ENCODE measurements around the gene NT5DC3. TPM values are rescaled to one million over a fixed set of nuclear protein-coding genes. Genes with fewer than 3 reads are reported as not detected.

The NT5DC3 gene
- total and polyA plus RNA-seq, 9 of the 15 experiments (the other 6 are each of a cell fraction or from before 2014, with no cell fraction given): 6.3 to 33.5 (median 24.5) TPM

DNA sequence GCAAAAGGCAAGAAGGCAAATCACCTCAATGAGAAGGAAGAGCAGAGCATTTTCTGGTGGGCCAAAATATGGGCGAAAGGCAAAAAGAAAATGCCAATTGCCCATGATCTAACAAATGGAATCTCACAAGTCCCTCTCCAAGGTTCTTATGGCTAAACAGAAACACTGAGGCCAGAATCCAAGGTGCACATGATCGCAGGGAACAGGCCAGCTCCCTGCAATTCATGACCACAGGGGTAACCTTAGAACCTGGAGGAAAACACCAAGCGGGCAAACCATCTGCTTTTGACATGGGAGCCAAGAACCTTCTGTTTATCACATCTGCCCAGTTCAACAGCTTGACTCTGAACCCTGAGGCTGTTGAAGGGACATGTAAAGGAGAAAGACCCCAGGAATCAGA, 60.0 kb downstream of the NT5DC3 start:
- intact Hi-C loops (cut with micrococcal nuclease): no loop called here
- WGBS (ENCODE audit: insufficient coverage, low coverage, missing lambda C conversion rate): 97% methylated on average over 3 of the region's 3 CpGs
- BruUV-seq (replicated peaks): no TSS peak

More for the DNA sequence above, 60.0 kb downstream of the NT5DC3 start:
- H2AFZ ChIP-seq (ENCODE audit: low read depth, low read length): no peak overlapping the region
- no peak for TF ChIP-seq VEZF1 (CRISPR knock-in tag; IDR thresholded peaks at IDR 0.05)
- TF ChIP-seq E2F5 (CRISPR knock-in tag; IDR thresholded peaks at IDR 0.05): no peak
- no peak for TF ChIP-seq ZKSCAN1 (IDR thresholded peaks at IDR 0.05; ENCODE audit: low read depth, low read length)
- no peak for TF ChIP-seq TAF15 (IDR thresholded peaks at IDR 0.05; ENCODE audit: low read depth, low read length)
- no peak for TF ChIP-seq RBM25 (IDR thresholded peaks at IDR 0.05; ENCODE audit: low read depth, low read length, severe bottlenecking)
- no peak for TF ChIP-seq CREM (IDR thresholded peaks at IDR 0.05; ENCODE audit: low read depth)
- TF ChIP-seq TOE1 (IDR thresholded peaks at IDR 0.05; ENCODE audit: borderline replicate concordance): no peak
- no peak for TF ChIP-seq TOE1 (CRISPR knock-in tag; IDR thresholded peaks at IDR 0.05; ENCODE audit: borderline replicate concordance, low read depth)
- no peaks in the 10 kb centered on the region for H3K27me3 ChIP-seq (ENCODE audit: control insufficient read depth in 2 of 2, insufficient read depth in 2 of 2, low read length in 2 of 2)
- POLR2A ChIA-PET: interaction anchor here (1.1 to 1.8 kb wide), 3 partner anchors 8 to 81 kb away, joined by 3 to 7 read pairs (median 4); no protein-coding TSS in a partner anchor
- H3K9me1 ChIP-seq (ENCODE audit: control insufficient read depth, insufficient read depth, low read length): no peaks in the 10 kb centered on the region
- ATAC-seq (no peak), DNase-seq (ENCODE audit: extremely low read depth in 1 of 4, low spot score in 3 of 4) (no peak), FAIRE-seq (no peak)
- in situ Hi-C loops (cut with MboI): no loop called here
- no peak overlapping the region for H3K4me3 ChIP-seq
- H4K20me1 ChIP-seq (replicated peaks; ENCODE audit: control insufficient read depth, insufficient read depth, low read length): 0 out of 2 replicates have a peak, but pooled peaks cover 7% of the 10 kb centered on the region
- CTCF ChIA-PET (ENCODE audit: low intra/inter-chr PET ratio): no interaction called here
- peaks cover 95% of the 10 kb centered on the region; the same call in 2 of the 3 replicates for H3K36me3 ChIP-seq (ENCODE audit: control insufficient read depth, insufficient read depth, low read length)
- no peaks in the 10 kb centered on the region for H3K9me3 ChIP-seq (replicated peaks; ENCODE audit: control insufficient read depth, insufficient read depth, low read depth, low read length)
- no peaks in the 10 kb centered on the region; the same call in 2 of the 3 replicates for H3K79me2 ChIP-seq (ENCODE audit: control insufficient read depth, insufficient read depth, low read length)
- no peaks in the 10 kb centered on the region for H3K4me1 ChIP-seq (replicated peaks in 1 of 2; ENCODE audit: control insufficient read depth in 2 of 2, insufficient read depth in 2 of 2, low read length in 2 of 2)
- H3K4me2 ChIP-seq (ENCODE audit: insufficient read depth, low read length): no peak overlapping the region
- H3K27ac ChIP-seq (ENCODE audit: extremely low read depth, low read depth, low read length): no peak overlapping the region
- H3K9ac ChIP-seq (ENCODE audit: insufficient read depth in 1 of 2, low read depth in 2 of 2, low read length in 2 of 2): no peak overlapping the region
